ENCODE measurements around the gene PSD.

PSD gene

GRCh38 chr10:102397222-102398171 is 21.1 kb downstream of the PSD start:
- in situ Hi-C loops (cut with HindIII; ENCODE audit: low pct_ligation_motif_present, low pct_unique_long_range_greater_than_20kb, low sequenced_read_pairs), result no loop called here
- DNase-seq, result no peak

GRCh38 chr10:102396730-102397151 is 21.8 kb downstream of the PSD start:
- no peak for DNase-seq
- in situ Hi-C loops (cut with HindIII; ENCODE audit: low pct_ligation_motif_present, low pct_unique_long_range_greater_than_20kb, low sequenced_read_pairs), result no loop called here

GRCh38 chr10:102396317-102396650 is 22.3 kb downstream of the PSD start:
- in situ Hi-C loops (cut with HindIII; ENCODE audit: low pct_ligation_motif_present, low pct_unique_long_range_greater_than_20kb, low sequenced_read_pairs), result no loop called here
- DNase-seq, result no peak

GRCh38 chr10:102395400-102396316 is 22.9 kb downstream of the PSD start, which contains the start of gene NFKB2:
NFKB2 (plus strand) TSS chr10:102395705; CDS start chr10:102395960, 255 bp downstream.
- in situ Hi-C loops (cut with HindIII; ENCODE audit: low pct_ligation_motif_present, low pct_unique_long_range_greater_than_20kb, low sequenced_read_pairs), result no loop called here
- DNase-seq, result peak; percentile 89

GRCh38 chr10:102394801-102395399 is 23.7 kb downstream of the PSD start:
- DNase-seq, result peak; percentile 46
- in situ Hi-C loops (cut with HindIII; ENCODE audit: low pct_ligation_motif_present, low pct_unique_long_range_greater_than_20kb, low sequenced_read_pairs), result no loop called here

GRCh38 chr10:102394079-102394800 is 24.3 kb downstream of the PSD start:
- in situ Hi-C loops (cut with HindIII; ENCODE audit: low pct_ligation_motif_present, low pct_unique_long_range_greater_than_20kb, low sequenced_read_pairs), result no loop called here
- peak; percentile 95 for DNase-seq

GRCh38 chr10:102393411-102394078 is 25.0 kb downstream of the PSD start:
- in situ Hi-C loops (cut with HindIII; ENCODE audit: low pct_ligation_motif_present, low pct_unique_long_range_greater_than_20kb, low sequenced_read_pairs), result no loop called here
- no peak for DNase-seq

- in situ Hi-C loops (cut with HindIII; ENCODE audit: low pct_ligation_motif_present, low pct_unique_long_range_greater_than_20kb, low sequenced_read_pairs), result no loop called here
- no peak for DNase-seq
These were observed 26.3 kb downstream of the PSD start for GRCh38 chr10:102392306-102392705.

- in situ Hi-C loops (cut with HindIII; ENCODE audit: low pct_ligation_motif_present, low pct_unique_long_range_greater_than_20kb, low sequenced_read_pairs), result no loop called here
- DNase-seq, result no peak
These were observed 28.7 kb downstream of the PSD start for GRCh38 chr10:102389894-102390293.

GRCh38 chr10:102384606-102385429 is 33.8 kb downstream of the PSD start:
- in situ Hi-C loops (cut with HindIII; ENCODE audit: low pct_ligation_motif_present, low pct_unique_long_range_greater_than_20kb, low sequenced_read_pairs), result no loop called here
- DNase-seq, result no peak

- no peak for DNase-seq
- in situ Hi-C loops (cut with HindIII; ENCODE audit: low pct_ligation_motif_present, low pct_unique_long_range_greater_than_20kb, low sequenced_read_pairs), result no loop called here
These were observed 34.5 kb downstream of the PSD start for GRCh38 chr10:102384053-102384452.

GRCh38 chr10:102382871-102383270 is 35.7 kb downstream of the PSD start:
- no peak for DNase-seq
- in situ Hi-C loops (cut with HindIII; ENCODE audit: low pct_ligation_motif_present, low pct_unique_long_range_greater_than_20kb, low sequenced_read_pairs), result no loop called here

GRCh38 chr10:102381983-102382382 is 36.6 kb downstream of the PSD start:
- no peak for DNase-seq
- in situ Hi-C loops (cut with HindIII; ENCODE audit: low pct_ligation_motif_present, low pct_unique_long_range_greater_than_20kb, low sequenced_read_pairs), result no loop called here

- in situ Hi-C loops (cut with HindIII; ENCODE audit: low pct_ligation_motif_present, low pct_unique_long_range_greater_than_20kb, low sequenced_read_pairs), result no loop called here
- no peak for DNase-seq
These were observed 39.2 kb downstream of the PSD start for GRCh38 chr10:102379383-102379782.

GRCh38 chr10:102376901-102377300 is 41.7 kb downstream of the PSD start:
- in situ Hi-C loops (cut with HindIII; ENCODE audit: low pct_ligation_motif_present, low pct_unique_long_range_greater_than_20kb, low sequenced_read_pairs), result no loop called here
- DNase-seq, result no peak

GRCh38 chr10:102375867-102376266 is 42.7 kb downstream of the PSD start:
- in situ Hi-C loops (cut with HindIII; ENCODE audit: low pct_ligation_motif_present, low pct_unique_long_range_greater_than_20kb, low sequenced_read_pairs), result no loop called here
- DNase-seq, result no peak

GRCh38 chr10:102375250-102375649 is 43.3 kb downstream of the PSD start:
- in situ Hi-C loops (cut with HindIII; ENCODE audit: low pct_ligation_motif_present, low pct_unique_long_range_greater_than_20kb, low sequenced_read_pairs), result no loop called here
- no peak for DNase-seq
